ENCODE data around the gene FAM156B. TPM values are rescaled to one million over a fixed set of nuclear protein-coding genes. Genes with fewer than 3 reads are reported as not detected.
"Not testable (repeated sequence)": the region's sequence is repeated elsewhere in the genome, so short reads cannot be mapped to it uniquely, and the experiment has no call there.

The FAM156B gene, protein sequence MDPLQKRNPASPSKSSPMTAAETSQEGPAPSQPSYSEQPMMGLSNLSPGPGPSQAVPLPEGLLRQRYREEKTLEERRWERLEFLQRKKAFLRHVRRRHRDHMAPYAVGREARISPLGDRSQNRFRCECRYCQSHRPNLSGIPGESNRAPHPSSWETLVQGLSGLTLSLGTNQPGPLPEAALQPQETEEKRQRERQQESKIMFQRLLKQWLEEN
- total RNA-seq, result 5.6 TPM
- long read RNA-seq, transcript FAM156B-201 (3 exons, 2,537 nt), result major isoform, 6 of 17 reads
- long read RNA-seq, partial matches to known transcripts, result 0 of 17 reads
- long read RNA-seq, other reads (novel, unspliced or antisense), result 5 of 17 reads

DNA sequence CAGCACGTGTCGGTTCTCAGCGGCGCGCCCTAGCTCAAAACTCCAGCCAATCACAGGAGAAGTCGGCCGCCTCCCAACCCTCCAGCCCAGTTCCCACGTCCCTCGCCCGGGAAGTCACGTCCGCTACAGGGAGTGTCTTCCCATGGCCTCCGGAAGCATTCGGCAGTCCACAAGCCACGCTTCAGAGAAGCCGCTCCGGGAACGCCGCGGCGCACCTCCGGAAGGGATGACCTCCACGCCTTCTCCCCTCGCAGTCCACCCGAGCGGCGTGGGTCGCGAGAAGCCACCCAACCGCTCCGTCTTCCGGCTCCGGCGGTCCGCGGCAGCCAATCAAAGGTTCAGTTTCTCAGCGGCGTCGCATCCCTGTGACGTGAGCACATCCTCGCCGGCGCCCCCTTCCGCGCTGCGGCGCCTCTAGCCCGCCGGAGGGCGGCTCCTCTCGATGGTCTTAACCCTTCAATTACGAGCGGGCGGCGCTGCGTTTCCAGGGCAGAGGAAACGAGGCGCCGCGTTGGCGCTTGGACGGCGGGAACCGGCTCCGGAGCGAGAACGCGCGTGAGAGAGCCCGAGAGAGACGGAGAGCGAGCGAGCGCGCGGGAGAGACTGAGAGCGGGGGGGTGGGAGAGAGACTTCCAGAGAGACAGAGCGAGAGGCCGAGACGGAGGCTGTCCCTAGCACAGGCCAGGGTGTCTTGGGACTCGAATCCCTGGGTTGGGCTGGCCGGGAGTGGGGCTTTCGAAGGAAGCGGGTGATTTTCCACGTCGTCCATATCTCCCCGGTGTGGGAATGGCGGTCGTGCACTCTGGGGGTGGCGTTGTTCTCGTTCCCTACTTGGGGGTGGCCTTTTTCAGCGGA lies at the start of gene FAM156B:
Gene FAM156B, plus strand, starts transcription at position 476 of the 855 bp plus-strand sequence. CDS start 9,896 bp downstream, outside the sequence.
- DNase-seq; intact Hi-C loops (cut with DNase I): not testable (repeated sequence)
- peak; percentile 95 for ATAC-seq (ENCODE audit: poor library complexity)

DNA sequence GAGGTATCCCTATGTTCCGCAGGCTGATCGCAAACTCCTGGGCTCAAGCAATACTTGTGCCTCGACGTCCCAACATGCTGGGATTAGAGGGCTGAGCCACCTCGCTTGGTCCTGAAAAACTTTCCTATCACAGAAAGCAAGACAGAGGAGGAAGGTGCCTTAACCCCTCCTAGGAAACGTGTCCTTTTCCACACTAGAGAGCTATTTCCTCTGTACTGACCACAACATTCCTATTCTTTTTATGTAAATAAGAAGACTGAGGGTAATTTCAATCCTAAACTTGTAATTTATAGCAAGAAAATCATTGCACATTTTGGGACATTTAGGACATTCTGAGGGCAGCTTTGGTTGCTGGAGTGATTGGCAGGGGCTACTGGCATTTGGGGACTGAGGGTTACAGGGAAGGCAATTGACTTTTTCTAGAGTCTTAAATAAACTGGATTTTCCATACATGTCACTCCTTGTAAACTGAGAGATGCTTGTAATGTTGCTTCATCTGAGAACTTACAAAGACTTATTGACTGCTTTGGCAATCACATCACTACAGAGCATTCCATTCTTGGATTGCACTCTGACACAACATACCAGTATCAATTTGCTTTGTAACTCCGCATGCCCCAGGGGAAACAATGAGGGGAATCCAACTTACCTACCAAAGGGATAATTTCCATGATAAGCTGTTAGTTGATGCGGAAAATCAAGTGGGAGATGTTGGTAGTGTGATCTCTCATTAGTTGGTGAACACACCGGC lies 44.8 kb upstream of the FAM156B start:
- intact Hi-C loops (cut with DNase I), result no loop called here
- DNase-seq, result no peak
- ATAC-seq (ENCODE audit: poor library complexity), result no peak

DNA sequence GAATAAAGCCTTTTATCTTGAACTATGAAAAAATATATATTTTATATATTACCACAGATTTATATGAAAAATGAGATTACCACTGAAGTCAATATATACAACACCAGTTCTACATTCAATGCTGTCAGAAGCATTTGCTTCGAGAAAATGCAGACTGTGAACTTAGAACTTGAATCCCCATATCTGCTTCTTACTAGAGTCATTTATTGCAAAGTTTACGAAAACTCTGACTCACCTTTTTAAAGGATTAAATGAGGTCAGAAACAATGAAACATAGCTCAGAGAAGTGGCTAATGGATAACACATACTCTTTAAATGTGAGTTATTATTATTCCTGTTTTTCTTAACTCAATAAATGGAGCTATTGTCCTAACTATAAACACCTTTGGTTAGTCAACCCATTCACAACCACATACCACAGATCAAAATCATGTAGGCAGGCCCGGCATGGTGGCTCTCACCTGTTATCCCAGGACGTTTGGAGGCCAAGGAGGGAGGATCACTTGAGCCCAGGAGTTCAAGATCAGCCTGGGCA lies 40.1 kb upstream of the FAM156B start:
- ATAC-seq (ENCODE audit: poor library complexity); DNase-seq; intact Hi-C loops (cut with DNase I): not testable (repeated sequence)

DNA sequence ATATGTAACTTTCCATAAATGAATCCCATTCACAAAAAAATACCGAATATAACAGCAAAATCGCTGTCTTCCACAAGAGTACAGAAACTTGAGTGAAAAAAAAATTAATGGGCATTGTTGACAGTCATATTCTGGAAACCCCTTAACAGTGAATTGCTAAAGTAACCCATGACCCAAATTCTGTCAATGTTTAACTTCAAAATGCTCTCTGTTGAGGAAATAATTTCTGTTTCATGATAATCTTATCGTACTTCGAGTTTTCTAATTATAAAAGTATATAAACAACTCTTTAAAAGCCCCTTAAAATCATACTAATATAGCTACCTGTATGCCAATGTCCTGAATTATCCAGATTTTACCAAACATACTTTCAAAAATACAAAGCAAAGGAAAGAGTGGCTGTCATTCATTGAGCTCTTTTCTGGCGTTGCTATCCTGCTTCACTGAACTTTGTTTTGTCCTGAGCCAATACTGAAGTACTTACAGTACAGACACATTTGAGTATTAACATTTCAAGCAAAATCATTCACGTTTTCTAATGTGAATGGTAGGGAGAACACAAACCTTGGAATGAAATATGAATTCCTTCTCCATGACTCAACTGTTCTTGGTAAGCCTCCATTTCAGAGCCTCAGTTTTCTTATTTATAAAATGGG lies 31.7 kb upstream of the FAM156B start:
- ATAC-seq (ENCODE audit: poor library complexity) (no peak), DNase-seq (no peak)
- intact Hi-C loops (cut with DNase I), result no loop called here

DNA sequence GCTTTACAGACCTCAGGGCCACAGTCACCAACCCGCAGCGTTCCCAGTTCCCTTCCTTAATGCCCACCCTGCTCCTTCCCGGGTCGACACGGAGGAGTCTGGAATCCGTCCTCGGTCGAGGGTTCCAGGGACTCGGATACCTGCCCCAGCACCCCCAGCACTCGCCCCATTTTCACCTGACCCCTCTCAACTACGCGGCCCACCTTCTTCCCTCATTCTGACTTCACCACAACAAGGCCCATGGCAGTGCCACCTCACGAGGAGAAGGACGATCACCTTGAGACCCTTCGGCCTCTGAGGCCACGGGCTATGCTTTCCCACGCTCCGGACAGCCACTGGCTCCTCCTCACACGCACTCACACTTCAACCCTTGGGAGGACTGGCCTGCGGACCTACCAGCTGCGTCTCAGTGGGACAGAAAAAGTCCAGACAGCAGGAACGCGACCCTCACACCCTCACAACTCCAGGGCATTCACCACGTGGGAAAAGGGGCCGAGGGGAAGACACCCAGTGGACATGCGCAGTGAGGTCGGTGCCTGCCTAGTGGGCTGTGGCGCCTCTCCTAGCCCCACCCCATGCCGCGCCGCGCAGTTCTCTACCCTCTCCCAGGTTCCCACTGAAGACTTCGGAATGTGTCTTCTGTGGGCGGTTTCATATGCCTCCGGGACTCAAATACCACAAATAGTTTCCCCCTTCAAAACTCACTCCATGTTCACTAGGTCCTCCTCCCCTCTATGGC lies 29.4 kb upstream of the FAM156B start, which contains the start of gene XAGE3:
Gene XAGE3, minus strand, starts transcription at position 474 of the 739 bp plus-strand sequence. CDS start 950 bp downstream, outside the sequence.
- intact Hi-C loops (cut with DNase I), result no loop called here
- DNase-seq (no peak), ATAC-seq (ENCODE audit: poor library complexity) (no peak)

DNA sequence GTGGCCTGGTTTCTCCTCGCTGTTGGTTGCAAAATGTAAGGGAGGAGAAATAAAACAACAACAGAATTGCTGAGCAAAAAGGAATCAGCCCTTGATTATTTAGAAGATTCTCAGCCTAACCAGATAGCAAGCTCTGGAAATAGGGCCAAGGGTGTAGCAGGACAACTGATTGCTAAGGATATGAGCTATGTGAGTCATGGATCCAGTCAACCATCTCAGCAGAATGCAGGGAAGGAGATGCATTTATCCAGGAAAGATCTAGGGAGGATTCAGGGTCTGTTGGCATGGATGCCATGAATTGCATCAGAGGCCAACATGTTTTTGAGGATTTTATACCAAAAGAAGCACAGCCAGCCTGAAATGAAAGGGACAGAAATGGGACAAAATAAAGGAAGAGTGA lies 27.1 kb upstream of the FAM156B start:
- ATAC-seq (ENCODE audit: poor library complexity) (no peak), DNase-seq (no peak)
- intact Hi-C loops (cut with DNase I), result no loop called here

DNA sequence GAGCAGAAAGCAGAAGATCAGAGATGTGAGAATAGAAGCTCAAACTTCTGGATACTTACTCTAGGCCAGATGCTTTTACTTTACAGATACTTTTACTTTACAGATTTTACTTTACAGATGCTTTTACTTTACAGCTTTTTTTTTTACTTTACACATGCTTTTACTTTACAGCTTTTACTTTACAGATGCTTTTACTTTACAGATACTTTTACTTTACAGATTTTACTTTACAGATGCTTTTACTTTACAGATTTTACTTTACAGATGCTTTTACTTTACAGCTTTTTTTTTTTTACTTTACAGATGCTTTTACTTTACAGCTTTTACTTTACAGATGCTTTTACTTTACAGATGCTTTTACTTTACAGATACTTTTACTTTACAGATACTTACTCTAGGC lies 23.3 kb upstream of the FAM156B start:
- ATAC-seq (ENCODE audit: poor library complexity); intact Hi-C loops (cut with DNase I); DNase-seq: not testable (repeated sequence)

DNA sequence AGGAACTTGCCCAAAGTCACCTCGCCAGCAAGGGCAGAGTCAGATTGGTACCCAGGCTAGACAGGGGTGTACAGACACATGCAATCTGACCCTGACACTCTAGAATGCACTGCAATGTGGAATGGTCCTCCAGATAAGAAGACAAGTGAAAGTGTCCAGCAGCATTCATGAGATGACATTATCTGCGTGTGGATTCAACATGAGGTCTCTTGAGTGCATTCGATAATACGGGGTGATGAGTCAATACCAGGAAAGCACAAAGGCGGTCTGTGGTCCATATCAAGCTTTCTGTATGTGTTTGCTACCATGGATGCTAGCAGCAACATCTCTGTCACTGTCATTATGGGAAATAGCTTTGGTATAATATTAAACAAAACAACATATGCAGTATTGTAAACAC lies 22.5 kb upstream of the FAM156B start:
- ATAC-seq (ENCODE audit: poor library complexity) (no peak), DNase-seq (no peak)
- intact Hi-C loops (cut with DNase I), result no loop called here

DNA sequence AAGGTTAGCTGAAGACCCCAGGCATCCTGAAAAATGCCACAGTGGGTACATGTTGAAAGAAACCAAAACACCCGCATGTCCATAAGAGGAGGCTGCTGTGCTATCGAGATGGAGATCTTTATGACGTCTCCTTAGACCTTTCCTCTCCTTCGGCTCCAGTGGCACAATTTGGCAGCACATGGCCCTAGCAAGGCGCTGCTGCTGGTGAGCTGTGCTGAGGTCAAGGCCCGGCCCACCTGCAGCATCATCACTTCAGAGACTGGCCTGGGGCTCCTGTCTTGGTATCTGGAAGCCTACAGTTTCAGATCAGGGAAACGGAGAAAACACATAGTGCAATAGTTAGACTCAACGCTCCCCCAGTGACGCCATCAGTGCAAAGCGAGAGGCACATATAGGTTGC lies 21.7 kb upstream of the FAM156B start:
- DNase-seq; ATAC-seq (ENCODE audit: poor library complexity); intact Hi-C loops (cut with DNase I): not testable (repeated sequence)

DNA sequence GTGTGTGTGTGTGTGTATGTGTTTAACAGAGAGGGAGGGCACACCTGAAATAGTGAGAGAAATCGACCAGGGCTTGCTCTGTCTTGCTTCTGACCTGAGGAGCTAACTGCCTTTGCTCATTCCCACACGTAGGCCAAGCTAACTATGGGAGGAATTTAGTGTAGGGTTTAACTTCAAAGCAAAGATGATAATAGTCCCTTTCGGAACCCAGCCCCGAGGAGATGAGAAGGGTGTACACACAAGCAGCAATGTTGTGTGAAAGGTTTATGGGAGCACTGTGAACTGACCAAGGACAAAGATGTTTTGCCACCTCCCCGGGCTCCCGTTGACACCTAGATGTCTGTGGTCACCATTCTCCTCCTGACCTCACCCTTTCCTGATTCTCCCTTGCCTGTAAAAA lies 20.7 kb upstream of the FAM156B start:
- intact Hi-C loops (cut with DNase I); DNase-seq; ATAC-seq (ENCODE audit: poor library complexity): not testable (repeated sequence)

DNA sequence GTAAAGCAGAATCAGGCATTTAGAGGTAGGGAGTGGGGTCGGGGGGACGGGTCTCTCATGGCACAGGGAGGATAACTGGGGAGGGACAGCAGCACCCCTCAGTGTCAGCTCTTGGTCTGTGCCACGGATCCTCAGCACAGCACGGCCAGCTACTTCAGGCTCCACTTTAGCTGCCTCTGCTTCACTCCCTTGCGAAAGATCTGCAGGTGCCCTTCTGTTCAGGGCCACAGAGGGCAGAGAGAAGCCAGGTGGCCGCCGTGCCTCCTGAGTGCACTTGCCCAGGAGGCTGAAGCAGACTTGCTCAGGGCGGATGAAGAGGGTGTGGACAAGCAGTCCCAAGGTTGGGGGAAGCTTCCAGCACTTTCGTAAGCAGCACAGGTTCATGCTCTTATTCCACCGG lies 9.7 kb upstream of the FAM156B start:
- DNase-seq; ATAC-seq (ENCODE audit: poor library complexity); intact Hi-C loops (cut with DNase I): not testable (repeated sequence)

DNA sequence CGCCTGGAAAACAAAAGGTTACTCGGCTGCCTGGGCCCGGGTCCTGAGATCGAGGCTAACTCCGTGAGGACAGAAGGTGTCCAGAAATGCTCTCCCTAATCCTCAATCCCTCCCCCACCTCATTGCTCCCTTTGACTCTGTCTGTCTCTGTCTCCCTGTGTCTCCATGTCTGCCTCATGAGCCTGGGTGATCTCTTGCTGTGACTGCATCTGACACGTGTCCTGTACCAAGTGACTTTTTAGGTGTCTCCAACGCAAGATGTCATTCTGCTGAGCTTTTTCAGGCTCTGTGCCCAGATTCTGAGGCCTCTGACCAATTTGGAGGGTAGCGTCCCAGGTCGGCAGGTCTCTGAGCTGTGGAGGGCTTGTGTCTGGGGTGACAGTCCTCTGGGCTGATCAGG lies 9.0 kb upstream of the FAM156B start:
- ATAC-seq (ENCODE audit: poor library complexity), result peak; percentile 72
- DNase-seq; intact Hi-C loops (cut with DNase I): not testable (repeated sequence)

DNA sequence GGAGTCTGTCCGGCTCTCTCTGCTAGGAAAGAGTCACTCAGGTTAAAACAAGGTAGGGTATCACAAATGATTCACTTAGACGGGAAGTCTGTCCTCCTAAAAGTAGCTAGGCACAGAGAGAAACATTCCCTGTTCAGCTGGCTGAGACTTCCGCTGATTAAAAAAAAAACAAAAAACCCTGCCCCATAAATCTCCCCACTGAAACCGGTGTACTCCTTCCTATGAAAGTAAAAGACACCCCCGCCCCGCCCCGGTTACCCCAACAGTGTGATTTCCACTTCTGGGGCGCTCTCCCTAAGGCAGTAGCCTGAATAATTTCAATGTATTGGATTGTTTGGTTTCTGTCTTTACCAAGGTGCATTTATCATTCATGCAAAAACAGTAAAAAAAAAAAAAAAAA lies 692 bp upstream of the FAM156B start:
- DNase-seq; ATAC-seq (ENCODE audit: poor library complexity); intact Hi-C loops (cut with DNase I): not testable (repeated sequence)

DNA sequence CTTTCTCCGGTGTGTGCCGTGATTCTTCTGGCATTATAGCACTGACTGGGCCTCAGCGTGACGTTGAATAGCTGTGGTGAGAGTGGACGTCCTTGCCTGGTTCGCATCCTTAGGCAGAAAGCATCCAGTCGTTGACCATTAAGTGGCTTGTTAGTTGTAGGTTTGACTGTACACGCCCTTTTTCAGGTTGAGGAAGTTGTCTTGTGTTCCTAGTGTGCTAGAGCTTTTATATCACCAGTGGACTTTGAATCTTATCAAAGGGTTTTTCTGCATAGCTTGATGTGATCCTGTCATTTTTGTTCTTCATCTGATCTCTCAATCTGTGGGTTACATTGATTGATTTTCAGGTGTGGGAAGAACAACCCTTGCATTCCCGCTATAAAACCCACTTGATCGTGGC lies 8.4 kb downstream of the FAM156B start:
- intact Hi-C loops (cut with DNase I); ATAC-seq (ENCODE audit: poor library complexity); DNase-seq: not testable (repeated sequence)

DNA sequence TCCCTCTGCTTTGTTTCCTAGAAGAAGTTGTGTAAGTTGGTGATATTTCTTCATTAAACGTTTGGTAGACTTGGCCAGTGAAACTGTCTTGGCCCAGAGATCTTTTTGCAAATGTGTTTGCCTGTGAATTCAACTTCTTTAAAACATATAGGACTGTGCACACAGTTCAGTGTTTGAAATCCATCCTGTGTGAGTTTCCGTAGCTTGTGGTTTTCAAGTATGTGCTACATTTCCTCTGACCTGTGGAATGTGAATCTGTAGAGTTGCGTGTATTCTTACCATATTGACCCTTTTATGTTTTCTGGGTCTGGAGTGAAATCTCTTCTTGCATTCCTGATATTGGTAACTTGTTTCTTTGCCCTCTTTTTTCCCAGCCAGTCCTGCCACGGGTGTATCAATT lies 8.9 kb downstream of the FAM156B start:
- DNase-seq; ATAC-seq (ENCODE audit: poor library complexity); intact Hi-C loops (cut with DNase I): not testable (repeated sequence)

DNA sequence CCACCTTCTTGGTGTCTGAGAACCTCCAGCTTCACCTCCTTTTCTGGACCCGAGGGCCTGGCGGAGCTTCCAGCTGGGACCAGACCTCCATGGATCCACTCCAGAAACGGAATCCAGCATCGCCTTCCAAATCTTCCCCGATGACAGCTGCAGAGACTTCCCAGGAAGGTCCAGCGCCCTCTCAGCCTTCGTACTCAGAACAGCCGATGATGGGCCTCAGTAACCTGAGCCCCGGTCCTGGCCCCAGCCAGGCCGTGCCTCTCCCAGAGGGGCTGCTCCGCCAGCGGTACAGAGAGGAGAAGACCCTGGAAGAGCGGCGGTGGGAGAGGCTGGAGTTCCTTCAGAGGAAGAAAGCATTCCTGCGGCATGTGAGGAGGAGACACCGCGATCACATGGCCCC lies 10.0 kb downstream of the FAM156B start:
- DNase-seq; ATAC-seq (ENCODE audit: poor library complexity); intact Hi-C loops (cut with DNase I): not testable (repeated sequence)

DNA sequence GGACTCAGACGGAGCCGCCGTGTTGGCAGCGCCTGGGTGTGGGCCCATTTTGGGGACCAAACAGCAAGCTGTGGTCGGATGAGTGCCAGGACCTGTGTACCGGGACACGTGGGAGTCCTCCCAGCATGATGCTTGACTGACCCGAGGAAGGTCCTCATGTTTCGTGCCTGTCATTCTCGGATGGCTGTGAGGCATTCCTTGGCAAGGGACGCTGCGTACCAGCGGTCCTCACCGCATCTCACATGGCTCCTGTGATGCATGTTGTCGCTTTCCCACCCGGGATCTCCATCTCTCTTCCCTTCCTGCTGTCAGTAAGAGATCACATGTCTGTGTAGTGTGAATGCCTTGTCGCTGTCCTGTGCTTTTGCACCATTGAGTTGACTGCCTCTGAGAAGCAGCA lies 10.8 kb downstream of the FAM156B start:
- ATAC-seq (ENCODE audit: poor library complexity); intact Hi-C loops (cut with DNase I); DNase-seq: not testable (repeated sequence)

All from Right ventricle myocardium superior (tissue), 1 donor.